Choroid plexus epithelial cell (primary cell): ENCODE data around the gene NSRP1.
A peak's percentile ranks its signal among the peaks of the same experiment; 100 is the strongest.
"Not testable (repeated sequence)": the region's sequence is repeated elsewhere in the genome, so short reads cannot be mapped to it uniquely, and the experiment has no call there.

Source experiments
- DNase-seq: peaks from one replicate; pipeline ENCODE4 v3.0.0-alpha.2; 2010; ENCODE audit warnings: low read depth
- H3K4me3 ChIP-seq: 2 replicates; pipeline ENCODE4 v1.5.1; 2011; ENCODE audit warnings: low read depth, mild to moderate bottlenecking, control low read depth, low read length, moderate library complexity
- CTCF ChIP-seq: conservative IDR thresholded peaks from 2 replicates; pipeline ENCODE4 v1.5.1; 2011; ENCODE audit warnings: low read depth, mild to moderate bottlenecking, control low read depth, inconsistent platforms, low read length, moderate library complexity

Gene NSRP1

GRCh38 chr17:30116661-30117551 lies at the start of gene NSRP1:
NSRP1 (plus strand) TSS chr17:30116816; CDS start chr17:30116844, 28 bp downstream.
- DNase-seq: peak; percentile 96
- H3K4me3 ChIP-seq: peak within 1 kb of the TSS; percentile 82
- TF ChIP-seq CTCF: no peak

- no peak overlapping the region for H3K4me3 ChIP-seq
- no peak for DNase-seq
- no peak for TF ChIP-seq CTCF
These were observed 48.2 kb upstream of the NSRP1 start for GRCh38 chr17:30068465-30068864.

- DNase-seq: no peak
- H3K4me3 ChIP-seq: no peak overlapping the region
- TF ChIP-seq CTCF: no peak
These were observed 42.4 kb upstream of the NSRP1 start for GRCh38 chr17:30074254-30074653.

- TF ChIP-seq CTCF: no peak
- no peak overlapping the region for H3K4me3 ChIP-seq
- DNase-seq: peak; percentile 9
These were observed 41.9 kb upstream of the NSRP1 start for GRCh38 chr17:30074730-30075129.

- no peak for DNase-seq
- H3K4me3 ChIP-seq: no peak overlapping the region
- TF ChIP-seq CTCF: no peak
These were observed 33.8 kb upstream of the NSRP1 start for GRCh38 chr17:30082773-30083172.

- no peak overlapping the region for H3K4me3 ChIP-seq
- no peak for DNase-seq
- TF ChIP-seq CTCF: no peak
These were observed 31.8 kb upstream of the NSRP1 start for GRCh38 chr17:30084788-30085187.

GRCh38 chr17:30086896-30087295 lies 29.7 kb upstream of the NSRP1 start:
- TF ChIP-seq CTCF: no peak
- H3K4me3 ChIP-seq: no peak overlapping the region
- DNase-seq: no peak

GRCh38 chr17:30087431-30087830 lies 29.2 kb upstream of the NSRP1 start:
- H3K4me3 ChIP-seq, DNase-seq: not testable (repeated sequence)
